ENCODE measurements around the gene ADSL. TPM values are rescaled to one million over a fixed set of nuclear protein-coding genes. Genes with fewer than 3 reads are reported as not detected.
A peak's percentile ranks its signal among the peaks of the same experiment; 100 is the strongest.

Gene ADSL
- total and polyA plus RNA-seq, 8 donors: 17.0 to 167 (median 36.6) TPM

GRCh38 chr22:40345271-40345670, 1.0 kb upstream of the ADSL start:
- Histone ChIP-seq H3K27ac (peak overlapping the region in 3 of 5 donors; percentile 89 to 90 (median 89)), H3K4me3 (peak overlapping the region; percentile 66 to 81 (median 78)), H3K27me3 (no peaks in the 10 kb centered on the region), H3K9me3 (no peaks in the 10 kb centered on the region), H3K36me3 (peaks cover 5 to 20% (median 15%) of the 10 kb centered on the region in 4 donors), H3K4me1 (peaks cover 11 to 36% (median 31%) of the 10 kb centered on the region in 4 donors)
- no peak for TF ChIP-seq EP300 (IDR thresholded peaks at IDR 0.05)
- no peak for TF ChIP-seq POLR2AphosphoS5 (IDR thresholded peaks at IDR 0.05)
- TF ChIP-seq POLR2A (IDR thresholded peaks at IDR 0.05): no peak
- TF ChIP-seq CTCF (IDR thresholded peaks at IDR 0.05): no peak
- WGBS, 5 donors: 66 to 85% (median 72%) methylated on average over 6 of the region's 6 CpGs
- DNase-seq: no peak
- intact Hi-C loops (cut with DNase I; ENCODE audit: low total_unique reads): no loop called here

DNA sequence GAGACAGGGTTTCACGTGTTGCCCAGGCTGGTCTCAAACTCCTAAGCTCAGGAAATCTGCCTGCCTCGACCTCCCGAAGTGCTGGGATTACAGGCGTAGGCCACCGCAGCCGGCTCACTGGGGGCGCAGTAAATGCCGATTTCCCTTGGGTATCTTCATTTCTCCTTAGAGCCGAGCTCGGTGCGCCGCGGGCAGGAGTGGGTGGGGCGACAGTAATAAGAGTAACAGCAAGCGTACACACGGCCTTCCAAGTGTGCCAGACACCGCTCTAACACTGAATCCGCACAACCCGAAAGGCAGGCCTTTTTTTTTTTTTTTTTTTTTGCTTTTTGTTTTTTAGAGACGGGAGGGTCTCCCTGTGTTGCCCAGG, 500 bp upstream of the ADSL start:
- Histone ChIP-seq H3K4me1 (peaks cover 11 to 36% (median 31%) of the 10 kb centered on the region in 4 donors), H3K36me3 (peaks cover 10 to 25% (median 20%) of the 10 kb centered on the region in 4 donors), H3K27ac (peak overlapping the region; percentile 84 to 94 (median 89)), H3K27me3 (no peaks in the 10 kb centered on the region), H3K9me3 (no peaks in the 10 kb centered on the region), H3K4me3 (peak overlapping the region; percentile 66 to 81 (median 78))
- TF ChIP-seq POLR2A (IDR thresholded peaks at IDR 0.05) (no peak), POLR2AphosphoS5 (IDR thresholded peaks at IDR 0.05) (no peak), EP300 (IDR thresholded peaks at IDR 0.05) (no peak), CTCF (IDR thresholded peaks at IDR 0.05) (no peak)
- 0 to 1% (median 0%) methylated on average over 20 of the region's 20 CpGs for WGBS, 5 donors
- intact Hi-C loops (cut with DNase I; ENCODE audit: low total_unique reads): no loop called here
- DNase-seq: peak; percentile 49 to 72

- intact Hi-C loops (cut with DNase I; ENCODE audit: low total_unique reads): no loop called here
- Histone ChIP-seq H3K9me3 (no peaks in the 10 kb centered on the region), H3K4me1 (peaks cover 11 to 37% (median 32%) of the 10 kb centered on the region in 4 donors), H3K36me3 (peaks cover 25 to 40% (median 35%) of the 10 kb centered on the region in 4 donors), H3K4me3 (peak overlapping the region; percentile 66 to 81 (median 78)), H3K27me3 (no peaks in the 10 kb centered on the region), H3K27ac (peak overlapping the region; percentile 84 to 94 (median 89))
- WGBS, 5 donors: 7 to 14% (median 10%) methylated on average over 10 of the region's 10 CpGs
- no peak for DNase-seq
- no peak for TF ChIP-seq POLR2AphosphoS5 (IDR thresholded peaks at IDR 0.05)
- TF ChIP-seq EP300 (IDR thresholded peaks at IDR 0.05): no peak
- TF ChIP-seq POLR2A (IDR thresholded peaks at IDR 0.05): no peak
- no peak for TF ChIP-seq CTCF (IDR thresholded peaks at IDR 0.05)
These were observed 1.0 kb downstream of the ADSL start for GRCh38 chr22:40347300-40347699.

DNA sequence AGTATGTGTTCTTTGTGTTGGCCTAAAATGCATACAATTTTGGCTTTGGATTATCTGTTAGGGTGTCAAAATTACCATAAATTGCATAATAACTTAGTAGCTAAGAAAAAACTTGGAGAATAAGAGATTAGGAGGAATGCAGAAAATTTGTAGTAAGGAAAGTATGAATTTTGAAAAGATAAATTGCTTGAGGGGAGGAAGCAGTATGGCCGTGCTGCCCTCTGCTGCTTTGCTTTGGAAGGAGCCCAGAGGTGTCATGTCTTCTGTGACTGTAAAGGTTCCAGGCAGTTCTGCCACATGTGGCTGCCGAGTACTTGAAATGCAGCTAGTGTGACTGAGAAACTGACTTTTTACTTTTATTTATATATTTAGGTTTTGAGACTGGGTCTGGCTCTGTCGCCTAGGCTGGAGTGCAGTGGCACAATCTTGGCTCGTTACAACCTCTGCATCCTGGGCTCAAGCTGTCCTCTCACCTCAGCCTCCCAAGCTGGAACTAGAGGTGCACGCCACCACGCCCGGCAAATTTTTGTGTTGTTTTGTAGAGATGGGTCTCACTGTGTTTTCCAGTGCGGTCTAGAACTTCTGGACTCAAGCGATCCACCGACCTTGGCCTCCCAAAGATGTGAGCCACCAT, 1.8 kb downstream of the ADSL start:
- Histone ChIP-seq H3K4me3 (peak overlapping the region in 2 of 4 donors; percentile 66 to 81), H3K27ac (peak overlapping the region in 3 of 5 donors; percentile 89 to 90 (median 89)), H3K9me3 (no peaks in the 10 kb centered on the region), H3K36me3 (peaks cover 26 to 49% (median 44%) of the 10 kb centered on the region in 4 donors), H3K27me3 (no peaks in the 10 kb centered on the region), H3K4me1 (peaks cover 11 to 40% (median 32%) of the 10 kb centered on the region in 4 donors)
- DNase-seq: peak; percentile 58 to 83
- WGBS, 5 donors: 63 to 70% (median 66%) methylated on average over 10 of the region's 10 CpGs
- intact Hi-C loops (cut with DNase I; ENCODE audit: low total_unique reads): no loop called here
- TF ChIP-seq POLR2A (IDR thresholded peaks at IDR 0.05) (no peak), CTCF (IDR thresholded peaks at IDR 0.05) (peak in 5 of 7 experiments; percentile 33 to 70 (median 60)), POLR2AphosphoS5 (IDR thresholded peaks at IDR 0.05) (peak in 1 of 3 donors; percentile 36)

Data from stomach (tissue), 9 donors.